H9 (cell line): ENCODE results near the gene LPO. TPM values are rescaled to one million over a fixed set of nuclear protein-coding genes. Genes with fewer than 3 reads are reported as not detected.

ENCODE experiments used
- DNase-seq: peaks from one replicate; pipeline ENCODE4 v3.0.0-alpha.2; 2017
- H2AFZ ChIP-seq: one replicate; pipeline ENCODE4 v1.6.1; 2013; ENCODE audit warnings: mild to moderate bottlenecking, low read length, control low read depth, moderate library complexity
- H2AK5ac ChIP-seq: 2 replicates; pipeline ENCODE4 v1.6.1; 2013; ENCODE audit warnings: low read length, control low read depth, mixed read lengths; ENCODE audit not compliant: insufficient read length
- H2BK120ac ChIP-seq: one replicate; pipeline ENCODE4 v1.6.1; 2013; ENCODE audit warnings: low read depth, mild to moderate bottlenecking, low read length, control low read depth, inconsistent platforms; ENCODE audit not compliant: poor library complexity, severe bottlenecking
- H2BK12ac ChIP-seq: 2 replicates; pipeline ENCODE4 v1.6.1; 2013; ENCODE audit warnings: low read length, control low read depth, mixed read lengths, low read depth; ENCODE audit not compliant: insufficient read length
- H2BK15ac ChIP-seq: 2 replicates; pipeline ENCODE4 v1.6.1; 2013; ENCODE audit warnings: low read depth, low read length, control low read depth
- H2BK20ac ChIP-seq: one replicate; pipeline ENCODE4 v1.6.1; 2013; ENCODE audit warnings: low read depth, mild to moderate bottlenecking, low read length, control low read depth, inconsistent platforms; ENCODE audit not compliant: poor library complexity, severe bottlenecking
- H2BK5ac ChIP-seq: 2 replicates; pipeline ENCODE4 v1.6.1; 2013; ENCODE audit warnings: low read length, control low read depth, mixed read lengths; ENCODE audit not compliant: insufficient read length
- H3K14ac ChIP-seq: 2 replicates; pipeline ENCODE4 v1.6.1; 2013; ENCODE audit warnings: low read length, control low read depth; ENCODE audit not compliant: insufficient read depth
- H3K18ac ChIP-seq: 2 replicates; pipeline ENCODE4 v1.6.1; 2013; ENCODE audit warnings: low read depth, mild to moderate bottlenecking, mixed read lengths, low read length, control low read depth; ENCODE audit not compliant: insufficient read length
- H3K23ac ChIP-seq: 2 replicates; pipeline ENCODE4 v1.6.1; 2013; ENCODE audit warnings: low read length, control low read depth, mixed read lengths, low read depth; ENCODE audit not compliant: insufficient read length
- H3K23me2 ChIP-seq: 2 replicates; pipeline ENCODE4 v1.6.1; 2013; ENCODE audit warnings: low read depth, mild to moderate bottlenecking, mixed read lengths, low read length, control low read depth; ENCODE audit not compliant: insufficient read length, poor library complexity, severe bottlenecking
- H3K27ac ChIP-seq: 2 replicates; pipeline ENCODE4 v1.5.1; 2013; ENCODE audit warnings: low read length, control low read depth, mixed read lengths, low read depth; ENCODE audit not compliant: insufficient read length
- H3K27me3 ChIP-seq: 2 replicates; pipeline ENCODE4 v1.6.1; 2013; ENCODE audit warnings: low read length, control low read depth, inconsistent platforms; ENCODE audit not compliant: insufficient read depth
- H3K4ac ChIP-seq: 2 replicates; pipeline ENCODE4 v1.6.1; 2013; ENCODE audit warnings: low read depth, mild to moderate bottlenecking, control low read depth, inconsistent platforms, low read length, moderate library complexity
- H3K4me1 ChIP-seq: 2 replicates; pipeline ENCODE4 v1.6.1; 2013; ENCODE audit warnings: low read length, control low read depth, inconsistent platforms; ENCODE audit not compliant: insufficient read depth
- H3K4me2 ChIP-seq: 2 replicates; pipeline ENCODE4 v1.6.1; 2013; ENCODE audit warnings: low read length, control low read depth, mixed read lengths; ENCODE audit not compliant: insufficient read length, insufficient read depth
- H3K56ac ChIP-seq: 2 replicates; pipeline ENCODE4 v1.6.1; 2013; ENCODE audit warnings: low read depth, mild to moderate bottlenecking, mixed read lengths, low read length, control low read depth; ENCODE audit not compliant: insufficient read length
- H3K79me1 ChIP-seq: 2 replicates; pipeline ENCODE4 v1.6.1; 2013; ENCODE audit warnings: low read depth, mild to moderate bottlenecking, moderate library complexity, low read length, control low read depth, inconsistent platforms; ENCODE audit not compliant: insufficient read depth, poor library complexity, severe bottlenecking
- H3K79me2 ChIP-seq: 2 replicates; pipeline ENCODE4 v1.6.1; 2013; ENCODE audit warnings: low read length, control low read depth, inconsistent platforms; ENCODE audit not compliant: insufficient read depth
- H3K9ac ChIP-seq: 2 replicates; pipeline ENCODE4 v1.6.1; 2013; ENCODE audit warnings: low read length, control low read depth, mixed read lengths; ENCODE audit not compliant: insufficient read length; ENCODE audit errors: extremely low read depth
- H3K9me3 ChIP-seq: one replicate; pipeline ENCODE4 v1.6.1; 2013; ENCODE audit warnings: low read depth, low read length, inconsistent platforms; ENCODE audit not compliant: control insufficient read depth
- H3T11ph ChIP-seq: one replicate; pipeline ENCODE4 v1.6.1; 2013; ENCODE audit warnings: mild to moderate bottlenecking, low read length, control low read depth, inconsistent platforms
- H4K20me1 ChIP-seq: one replicate; pipeline ENCODE4 v1.6.1; 2013; ENCODE audit not compliant: control insufficient read depth, insufficient read length, insufficient read depth
- H4K5ac ChIP-seq: 2 replicates; pipeline ENCODE4 v1.6.1; 2013; ENCODE audit warnings: low read depth, mild to moderate bottlenecking, mixed read lengths, low read length, control low read depth; ENCODE audit not compliant: insufficient read length
- H4K8ac ChIP-seq: replicated peaks from 2 replicates; pipeline ENCODE4 v1.6.1; 2013; ENCODE audit warnings: low read length, control low read depth, mixed read lengths, low read depth; ENCODE audit not compliant: insufficient read length
- H4K91ac ChIP-seq: 2 replicates; pipeline ENCODE4 v1.6.1; 2013; ENCODE audit warnings: low read depth, mild to moderate bottlenecking, moderate library complexity, mixed read lengths, low read length, control low read depth; ENCODE audit not compliant: insufficient read length
- H3K27ac Mint-ChIP-seq, 3 experiments: 2 replicates in 2 of 3; 3 replicates in 1 of 3; pipeline ENCODE4 v1.8.0; 2020 to 2021; ENCODE audit warnings: mixed read lengths in 3 of 3, mild to moderate bottlenecking in 1 of 3, moderate library complexity in 1 of 3
- H3K27me3 Mint-ChIP-seq: 2 replicates; pipeline ENCODE4 v1.8.0; 2021; ENCODE audit warnings: low read depth, mild to moderate bottlenecking, moderate library complexity, mixed read lengths
- H3K36me3 Mint-ChIP-seq, 3 experiments: 2 replicates in 2 of 3; 3 replicates in 1 of 3; pipeline ENCODE4 v1.8.0; 2020 to 2021; ENCODE audit warnings: low read depth in 3 of 3, mixed read lengths in 3 of 3; ENCODE audit not compliant: insufficient read depth in 1 of 3
- H3K4me1 Mint-ChIP-seq, 2 experiments: 2 replicates each; pipeline ENCODE4 v1.8.0; 2020; ENCODE audit warnings: mixed read lengths in 2 of 2
- H3K4me3 Mint-ChIP-seq, 2 experiments: 2 replicates in 1 of 2; 3 replicates in 1 of 2; pipeline ENCODE4 v1.8.0; 2020 to 2021; ENCODE audit warnings: mild to moderate bottlenecking in 2 of 2, mixed read lengths in 2 of 2, moderate library complexity in 1 of 2
- H3K9me3 Mint-ChIP-seq, 2 experiments: 2 replicates in 1 of 2; 3 replicates in 1 of 2; pipeline ENCODE4 v1.8.0; 2020; ENCODE audit warnings: mild to moderate bottlenecking in 2 of 2, mixed read lengths in 2 of 2, moderate library complexity in 1 of 2
- CTCF ChIP-seq: fragments of 200-600 bp; sonication (generic); conservative IDR thresholded peaks from 3 replicates; pipeline ENCODE4 v1.8.0; 2021; ENCODE audit warnings: antibody characterized with exemption, mild to moderate bottlenecking
- WGBS: extraction: QIAGEN DNeasy Blood & Tissue Kit; methylation state at CpG from one replicate; pipeline ENCODE4 v1.1.7; 2013; ENCODE audit warnings: missing lambda C conversion rate, low lambda C conversion rate, mixed read lengths; ENCODE audit not compliant: insufficient read length; ENCODE audit errors: extremely low coverage; 5-methylcytosine and 5-hydroxymethylcytosine counted together
- total RNA-seq: library from RNA; stranded (reverse); gene quantifications from 2 replicates; pipeline ENCODE4 v1.2.1, GENCODE V29; 2021

Gene LPO
- total RNA-seq, 1 experiment from 2014 or later: 0.17 TPM

GRCh38 chr17:58279736-58280479 is 41.5 kb downstream of the LPO start:
- H3K4me3 Mint-ChIP-seq: no peak overlapping the region
- no peak overlapping the region for H2BK5ac ChIP-seq
- no peak overlapping the region for H4K8ac ChIP-seq
- TF ChIP-seq CTCF: no peak
- no peak overlapping the region for H2AFZ ChIP-seq
- H3K9me3 ChIP-seq: no peaks in the 10 kb centered on the region
- H3K56ac ChIP-seq: no peak overlapping the region
- no peak overlapping the region for H3K18ac ChIP-seq
- no peak overlapping the region for H3K23ac ChIP-seq
- H3K4me1 Mint-ChIP-seq: peaks cover 19 to 21% of the 10 kb centered on the region in 2 experiments
- H4K5ac ChIP-seq: no peak overlapping the region
- no peaks in the 10 kb centered on the region for H3K23me2 ChIP-seq
- no peak overlapping the region for H3K27ac ChIP-seq
- H3K79me1 ChIP-seq: no peaks in the 10 kb centered on the region
- H4K91ac ChIP-seq: no peak overlapping the region
- H3K9me3 Mint-ChIP-seq: no peaks in the 10 kb centered on the region
- H3K79me2 ChIP-seq: no peaks in the 10 kb centered on the region
- no peaks in the 10 kb centered on the region for H4K20me1 ChIP-seq
- H3K14ac ChIP-seq: no peak overlapping the region
- no peak for DNase-seq
- no peak overlapping the region for H3T11ph ChIP-seq
- no peak overlapping the region for H2BK12ac ChIP-seq
- H3K4me1 ChIP-seq: peaks cover 3% of the 10 kb centered on the region; the same call in 1 of the 2 replicates
- H2BK120ac ChIP-seq: no peak overlapping the region
- no peak overlapping the region for H2BK20ac ChIP-seq
- no peak overlapping the region for H2BK15ac ChIP-seq
- H3K4ac ChIP-seq: no peak overlapping the region
- H3K9ac ChIP-seq: no peak overlapping the region
- H3K27ac Mint-ChIP-seq: peak overlapping the region in 1 of 3 experiments; percentile 39; a peak in 1 of 7 replicates
- peaks cover 14% of the 10 kb centered on the region for H3K27me3 Mint-ChIP-seq
- H3K4me2 ChIP-seq: no peak overlapping the region
- no peak overlapping the region for H2AK5ac ChIP-seq
- H3K36me3 Mint-ChIP-seq: no peaks in the 10 kb centered on the region; a peak in 1 of 7 replicates
- H3K27me3 ChIP-seq: no peaks in the 10 kb centered on the region
- WGBS: no CpG with 5 or more reads among the region's 16 CpGs
